ENCODE results near the gene CEP250.
"Not testable (repeated sequence)": the region's sequence is repeated elsewhere in the genome, so short reads cannot be mapped to it uniquely, and the experiment has no call there.

Gene CEP250

DNA sequence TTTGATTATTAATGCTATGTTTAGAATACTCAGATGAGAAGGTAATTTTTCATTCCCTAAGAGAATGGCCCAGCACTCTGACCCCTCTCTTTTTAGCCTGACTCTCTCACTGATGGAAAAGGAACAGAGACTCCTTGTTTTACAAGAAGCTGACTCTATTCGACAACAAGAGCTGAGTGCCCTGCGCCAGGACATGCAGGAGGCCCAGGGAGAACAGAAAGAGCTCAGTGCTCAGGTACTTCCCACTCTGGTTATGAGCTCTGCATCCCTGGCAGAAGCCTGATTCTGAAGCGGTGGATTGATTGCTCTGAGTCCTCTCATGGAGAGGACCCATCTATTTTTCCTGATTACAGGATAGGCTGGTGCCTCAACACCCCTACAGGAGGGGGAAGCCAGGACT is 41.1 kb downstream of the CEP250 start:
- no peak for DNase-seq

- no peak for DNase-seq
Measured at GRCh38 chr20:35497320-35497719, 41.9 kb downstream of the CEP250 start.

DNA sequence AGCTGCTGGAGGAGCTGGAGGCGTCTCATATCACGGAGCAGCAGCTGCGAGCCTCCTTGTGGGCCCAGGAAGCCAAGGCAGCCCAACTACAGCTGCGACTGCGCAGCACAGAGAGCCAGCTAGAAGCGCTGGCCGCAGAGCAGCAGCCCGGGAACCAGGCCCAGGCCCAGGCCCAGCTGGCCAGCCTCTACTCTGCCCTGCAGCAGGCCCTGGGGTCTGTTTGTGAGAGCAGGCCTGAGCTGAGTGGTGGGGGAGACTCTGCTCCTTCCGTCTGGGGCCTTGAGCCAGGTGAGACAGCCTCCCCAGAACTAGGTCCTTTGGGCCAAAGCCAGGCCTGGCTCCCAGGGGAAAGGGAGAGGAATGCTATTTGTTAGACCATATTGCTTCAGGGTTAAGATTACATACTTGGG is 42.4 kb downstream of the CEP250 start:
- no peak for DNase-seq

- DNase-seq, result no peak
Measured at GRCh38 chr20:35499271-35499670, 43.9 kb downstream of the CEP250 start.

DNA sequence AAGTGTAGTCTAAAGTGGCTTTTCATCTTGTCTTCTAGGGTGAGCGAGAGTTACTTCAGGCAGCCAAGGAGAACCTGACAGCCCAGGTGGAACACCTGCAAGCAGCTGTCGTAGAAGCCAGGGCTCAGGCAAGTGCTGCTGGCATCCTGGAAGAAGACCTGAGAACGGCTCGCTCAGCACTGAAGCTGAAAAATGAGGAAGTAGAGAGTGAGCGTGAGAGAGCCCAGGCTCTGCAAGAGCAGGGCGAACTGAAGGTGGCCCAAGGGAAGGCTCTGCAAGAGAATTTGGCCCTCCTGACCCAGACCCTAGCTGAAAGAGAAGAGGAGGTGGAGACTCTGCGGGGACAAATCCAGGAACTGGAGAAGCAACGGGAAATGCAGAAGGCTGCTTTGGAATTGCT is 47.0 kb downstream of the CEP250 start:
- no peak for DNase-seq

DNA sequence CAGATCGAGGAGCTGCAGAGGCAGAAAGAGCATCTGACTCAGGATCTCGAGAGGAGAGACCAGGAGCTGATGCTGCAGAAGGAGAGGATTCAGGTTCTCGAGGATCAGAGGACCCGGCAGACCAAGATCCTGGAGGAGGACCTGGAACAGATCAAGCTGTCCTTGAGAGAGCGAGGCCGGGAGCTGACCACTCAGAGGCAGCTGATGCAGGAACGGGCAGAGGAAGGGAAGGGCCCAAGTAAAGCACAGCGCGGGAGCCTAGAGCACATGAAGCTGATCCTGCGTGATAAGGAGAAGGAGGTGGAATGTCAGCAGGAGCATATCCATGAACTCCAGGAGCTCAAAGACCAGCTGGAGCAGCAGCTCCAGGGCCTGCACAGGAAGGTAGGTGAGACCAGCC is 47.9 kb downstream of the CEP250 start:
- no peak for DNase-seq

DNA sequence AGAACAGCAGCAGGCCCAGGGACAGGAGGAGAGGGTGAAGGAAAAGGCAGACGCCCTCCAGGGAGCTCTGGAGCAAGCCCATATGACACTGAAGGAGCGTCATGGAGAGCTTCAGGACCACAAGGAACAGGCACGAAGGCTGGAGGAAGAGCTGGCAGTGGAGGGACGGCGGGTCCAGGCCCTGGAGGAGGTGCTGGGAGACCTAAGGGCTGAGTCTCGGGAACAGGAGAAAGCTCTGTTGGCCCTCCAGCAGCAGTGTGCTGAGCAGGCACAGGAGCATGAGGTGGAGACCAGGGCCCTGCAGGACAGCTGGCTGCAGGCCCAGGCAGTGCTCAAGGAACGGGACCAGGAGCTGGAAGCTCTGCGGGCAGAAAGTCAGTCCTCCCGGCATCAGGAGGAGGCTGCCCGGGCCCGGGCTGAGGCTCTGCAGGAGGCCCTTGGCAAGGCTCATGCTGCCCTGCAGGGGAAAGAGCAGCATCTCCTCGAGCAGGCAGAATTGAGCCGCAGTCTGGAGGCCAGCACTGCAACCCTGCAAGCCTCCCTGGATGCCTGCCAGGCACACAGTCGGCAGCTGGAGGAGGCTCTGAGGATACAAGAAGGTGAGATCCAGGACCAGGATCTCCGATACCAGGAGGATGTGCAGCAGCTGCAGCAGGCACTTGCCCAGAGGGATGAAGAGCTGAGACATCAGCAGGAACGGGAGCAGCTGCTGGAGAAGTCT is 48.6 kb downstream of the CEP250 start:
- no peak for DNase-seq

- DNase-seq, result no peak
Measured at GRCh38 chr20:35504751-35505150, 49.4 kb downstream of the CEP250 start.

GRCh38 chr20:35506179-35506578 is 50.8 kb downstream of the CEP250 start:
- DNase-seq, result no peak

GRCh38 chr20:35506872-35507638 is 51.7 kb downstream of the CEP250 start:
- DNase-seq, result no peak

DNA sequence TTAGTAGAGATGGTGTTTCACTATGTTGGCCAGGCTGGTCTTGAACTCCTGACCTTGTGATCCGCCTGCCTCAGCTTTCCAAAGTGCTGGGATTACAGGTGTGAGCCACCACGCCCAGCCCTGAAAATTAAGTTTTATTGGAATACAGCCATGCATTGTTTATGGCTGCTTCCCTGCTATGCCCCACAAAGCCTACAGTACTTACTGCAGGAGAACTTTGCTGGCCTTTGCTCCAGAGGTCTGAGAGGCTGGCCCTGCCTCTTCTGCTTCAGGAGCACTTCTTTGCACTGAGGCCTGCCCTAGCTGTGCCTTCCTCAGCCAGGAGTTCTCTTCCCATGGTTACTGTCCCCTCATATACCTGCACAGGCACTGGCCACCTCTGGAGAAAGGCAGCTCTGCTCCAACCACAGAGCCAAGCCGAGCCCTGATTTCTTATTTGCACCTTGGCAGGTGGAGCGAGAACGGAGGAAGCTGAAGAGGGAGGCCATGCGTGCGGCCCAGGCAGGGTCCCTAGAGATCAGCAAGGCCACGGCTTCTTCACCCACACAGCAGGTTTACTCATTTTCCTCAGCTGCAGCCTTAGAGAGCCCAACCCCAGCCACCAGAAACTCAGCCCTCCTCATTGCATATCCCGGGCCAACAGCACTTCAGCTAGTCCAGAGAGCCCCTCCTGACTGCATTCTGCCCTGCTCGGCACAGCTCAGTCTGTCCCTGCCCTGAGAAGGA is 53.3 kb downstream of the CEP250 start:
- DNase-seq, result no peak

DNA sequence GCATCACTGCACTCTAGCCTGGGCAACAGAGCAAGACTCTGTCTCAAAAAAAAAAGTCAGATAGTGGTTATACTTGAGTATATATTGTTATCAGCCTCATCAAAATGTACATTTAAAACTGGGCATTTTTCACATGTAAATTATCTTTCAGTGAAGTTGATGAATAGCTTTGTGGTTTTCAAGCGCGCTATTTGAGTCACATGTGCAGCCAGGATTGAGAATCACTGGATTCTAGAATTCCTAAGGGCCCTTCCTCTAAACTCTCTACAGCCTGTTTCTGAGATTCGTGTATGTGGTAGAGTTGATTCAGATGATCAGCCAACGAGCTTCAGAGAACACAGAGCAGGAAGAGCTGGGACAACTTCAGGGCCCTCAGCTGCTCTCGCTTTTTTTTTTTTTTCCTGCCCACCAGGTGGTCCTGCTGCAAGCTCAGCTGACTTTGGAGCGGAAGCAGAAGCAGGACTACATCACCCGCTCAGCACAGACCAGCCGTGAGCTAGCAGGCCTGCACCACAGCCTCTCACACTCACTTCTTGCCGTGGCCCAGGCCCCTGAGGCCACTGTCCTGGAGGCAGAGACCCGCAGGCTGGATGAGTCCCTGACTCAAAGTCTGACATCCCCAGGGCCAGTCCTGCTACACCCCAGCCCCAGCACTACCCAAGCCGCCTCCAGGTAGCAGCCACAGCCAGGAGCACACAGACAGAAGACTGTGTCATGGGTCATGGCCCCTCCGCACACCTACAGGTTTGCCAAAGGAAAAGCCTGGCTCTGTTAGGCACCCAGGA is 55.7 kb downstream of the CEP250 start:
- DNase-seq, result no peak

DNA sequence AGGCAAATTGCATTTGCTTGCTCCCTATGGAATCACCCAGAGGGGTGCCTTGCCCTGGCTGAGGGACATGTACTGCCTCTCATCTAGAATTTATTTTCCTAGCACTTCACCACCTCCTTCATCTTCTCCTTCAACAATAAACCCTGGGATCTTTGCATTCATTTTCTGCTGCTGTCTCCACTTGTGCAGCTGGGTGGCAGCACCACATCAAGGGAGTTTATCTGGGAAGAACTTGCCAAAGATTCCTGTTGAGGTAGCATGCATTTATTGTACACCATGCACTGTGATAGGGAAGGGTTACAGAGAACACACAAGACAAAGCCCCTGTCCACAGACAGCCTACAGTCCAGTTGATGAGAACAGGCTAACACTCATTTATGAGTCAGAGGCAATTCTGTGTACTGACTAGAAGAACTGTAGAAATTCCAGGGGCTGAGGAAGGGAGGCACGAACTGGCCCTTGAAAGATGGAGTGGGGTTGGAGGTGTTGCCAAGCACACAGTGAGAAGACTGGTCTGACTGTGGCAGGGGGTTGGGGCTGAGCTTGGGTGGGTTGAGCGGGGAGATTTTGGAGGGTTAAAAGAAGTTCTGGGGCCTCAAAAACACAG is 56.5 kb downstream of the CEP250 start:
- DNase-seq, result no peak

GRCh38 chr20:35514371-35514932 is 59.1 kb downstream of the CEP250 start:
- DNase-seq, result no peak

- DNase-seq, result no peak
Measured at GRCh38 chr20:35515341-35515740, 59.9 kb downstream of the CEP250 start.

GRCh38 chr20:35515949-35516645 is 60.7 kb downstream of the CEP250 start:
- no peak for DNase-seq

DNA sequence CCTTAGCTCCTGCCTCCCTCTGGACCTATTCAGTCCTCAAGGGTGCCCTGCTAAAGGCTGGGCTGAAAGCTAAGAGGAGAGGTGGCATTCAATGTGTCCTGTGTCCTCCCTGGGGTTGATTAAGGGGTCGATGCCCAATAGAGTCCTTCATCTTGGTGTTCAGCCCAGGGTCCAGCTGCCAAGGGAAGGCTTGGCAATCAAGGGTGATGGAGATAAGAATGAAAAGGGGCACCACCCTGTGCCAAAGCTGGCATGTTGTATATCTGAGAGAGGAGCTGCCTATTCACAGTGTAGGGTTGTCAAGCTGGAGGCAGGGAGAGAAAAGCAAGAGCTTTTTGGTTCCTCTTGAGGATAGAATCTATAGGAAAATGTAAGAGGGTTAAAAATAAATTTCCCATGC is 61.7 kb downstream of the CEP250 start:
- no peak for DNase-seq

GRCh38 chr20:35517767-35518166 is 62.4 kb downstream of the CEP250 start:
- DNase-seq, result not testable (repeated sequence)

DNA sequence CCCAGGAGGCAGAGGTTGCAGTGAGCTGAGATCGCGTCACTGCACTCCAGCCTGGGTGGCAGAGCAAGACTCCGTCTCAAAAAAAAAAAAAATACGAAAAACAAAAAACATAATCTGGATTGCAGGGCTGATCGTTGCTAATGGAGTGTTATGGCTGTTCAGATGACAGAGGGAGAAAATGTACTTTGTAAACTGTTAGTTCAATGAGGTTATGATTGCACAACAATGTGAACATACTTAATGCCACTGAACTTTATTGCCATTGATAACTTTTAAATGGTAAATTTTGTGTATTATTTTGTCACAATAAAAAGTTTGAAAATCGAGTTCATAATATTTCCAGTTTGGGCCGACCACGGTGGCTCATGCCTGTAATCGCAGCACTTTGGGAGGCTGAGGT is 63.6 kb downstream of the CEP250 start:
- DNase-seq, result no peak

- no peak for DNase-seq
Measured at GRCh38 chr20:35523298-35523888, 68.0 kb downstream of the CEP250 start.

- no peak for DNase-seq
Measured at GRCh38 chr20:35525639-35526038, 70.2 kb downstream of the CEP250 start.

Measured in activated CD4-positive, CD25-positive, alpha-beta regulatory T cell treated with anti-CD3 and anti-CD28 coated beads, Interleukin-2, amount 50 U/mL, for 72 hours (primary cell).